HFF-Myc (cell line): Measurements from ENCODE around the gene PLCB1.
"Not testable (repeated sequence)": the region's sequence is repeated elsewhere in the genome, so short reads cannot be mapped to it uniquely, and the experiment has no call there.

ENCODE experiments used
- DNase-seq: peaks from one replicate; pipeline ENCODE4 v3.0.0-alpha.2; 2011; ENCODE audit warnings: low read depth; ENCODE audit errors: extremely low read depth
- H3K4me3 ChIP-seq: replicated peaks from 2 replicates; pipeline ENCODE4 v1.5.1; 2011; ENCODE audit warnings: low read depth, mild to moderate bottlenecking, control low read depth, low read length
- TF ChIP-seq, protein P1 (sequence below): IDR thresholded peaks from 2 replicates; pipeline ENCODE4 v1.5.1; 2012; ENCODE audit warnings: mild to moderate bottlenecking, low read depth, low read length, control low read depth; ENCODE audit errors: missing control alignments

The PLCB1 gene

DNA sequence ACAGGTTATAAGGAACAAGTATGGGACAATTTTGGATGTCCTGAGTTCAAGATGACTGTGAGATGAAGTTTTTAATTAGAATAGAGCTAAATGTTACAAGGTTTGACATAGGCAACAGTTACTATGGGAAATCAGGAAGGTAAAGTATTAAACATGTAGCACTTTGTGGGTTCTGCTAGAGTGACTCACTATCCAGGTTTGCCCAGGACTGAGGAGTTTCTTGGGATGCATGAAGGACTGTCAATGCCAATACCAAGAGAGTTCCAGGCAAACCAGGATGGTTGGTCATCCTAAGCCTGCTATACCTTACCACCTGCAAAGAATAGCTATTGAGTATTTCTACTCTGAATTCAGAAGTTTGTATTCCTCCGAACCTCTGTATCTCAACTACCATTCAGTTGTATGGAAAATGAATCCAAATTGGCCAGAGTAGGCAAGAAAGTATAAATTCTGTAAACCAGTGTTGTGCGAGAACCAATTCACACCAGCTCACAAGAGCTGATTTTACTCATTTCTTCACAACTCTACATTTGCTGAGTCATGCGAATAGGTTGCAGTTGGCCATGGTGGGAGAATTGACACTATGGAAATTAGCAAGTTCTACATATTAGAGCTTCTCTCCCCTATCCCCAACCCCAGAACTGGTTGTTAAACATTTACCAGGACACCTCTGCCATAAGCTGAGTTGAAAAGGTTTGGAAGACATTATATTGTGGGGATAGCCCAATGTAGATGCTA is 449.5 kb downstream of the PLCB1 start:
- no peak overlapping the region for H3K4me3 ChIP-seq
- DNase-seq, result no peak
- TF ChIP-seq, protein P1, sequence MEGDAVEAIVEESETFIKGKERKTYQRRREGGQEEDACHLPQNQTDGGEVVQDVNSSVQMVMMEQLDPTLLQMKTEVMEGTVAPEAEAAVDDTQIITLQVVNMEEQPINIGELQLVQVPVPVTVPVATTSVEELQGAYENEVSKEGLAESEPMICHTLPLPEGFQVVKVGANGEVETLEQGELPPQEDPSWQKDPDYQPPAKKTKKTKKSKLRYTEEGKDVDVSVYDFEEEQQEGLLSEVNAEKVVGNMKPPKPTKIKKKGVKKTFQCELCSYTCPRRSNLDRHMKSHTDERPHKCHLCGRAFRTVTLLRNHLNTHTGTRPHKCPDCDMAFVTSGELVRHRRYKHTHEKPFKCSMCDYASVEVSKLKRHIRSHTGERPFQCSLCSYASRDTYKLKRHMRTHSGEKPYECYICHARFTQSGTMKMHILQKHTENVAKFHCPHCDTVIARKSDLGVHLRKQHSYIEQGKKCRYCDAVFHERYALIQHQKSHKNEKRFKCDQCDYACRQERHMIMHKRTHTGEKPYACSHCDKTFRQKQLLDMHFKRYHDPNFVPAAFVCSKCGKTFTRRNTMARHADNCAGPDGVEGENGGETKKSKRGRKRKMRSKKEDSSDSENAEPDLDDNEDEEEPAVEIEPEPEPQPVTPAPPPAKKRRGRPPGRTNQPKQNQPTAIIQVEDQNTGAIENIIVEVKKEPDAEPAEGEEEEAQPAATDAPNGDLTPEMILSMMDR, result no peak

DNA sequence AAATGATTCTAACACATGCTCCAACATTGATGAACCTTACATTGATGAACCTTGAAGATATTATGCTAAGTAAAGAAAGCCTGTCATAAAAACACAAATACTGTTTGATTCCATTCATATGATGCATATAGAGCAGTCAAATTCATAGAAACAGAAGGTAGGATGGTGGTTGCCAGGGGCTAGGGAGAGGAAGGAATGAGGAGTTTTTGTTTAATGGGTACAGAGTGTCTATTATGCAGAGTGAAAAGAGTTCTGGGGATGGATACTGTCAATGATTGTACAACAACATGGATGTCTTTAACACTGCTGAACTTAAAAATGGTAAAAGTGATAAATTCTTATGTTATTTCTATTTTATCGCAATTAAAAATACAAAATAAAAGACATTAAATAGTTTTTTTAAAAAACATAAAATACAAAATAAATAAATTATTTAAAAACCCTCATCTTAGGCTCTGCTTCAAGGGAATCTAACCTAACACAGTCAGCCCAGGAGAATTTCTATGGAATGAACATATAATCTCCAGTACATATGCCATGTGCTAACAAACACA is 451.0 kb downstream of the PLCB1 start:
- DNase-seq, result no peak
- H3K4me3 ChIP-seq, result no peak overlapping the region
- TF ChIP-seq, protein P1, result no peak

DNA sequence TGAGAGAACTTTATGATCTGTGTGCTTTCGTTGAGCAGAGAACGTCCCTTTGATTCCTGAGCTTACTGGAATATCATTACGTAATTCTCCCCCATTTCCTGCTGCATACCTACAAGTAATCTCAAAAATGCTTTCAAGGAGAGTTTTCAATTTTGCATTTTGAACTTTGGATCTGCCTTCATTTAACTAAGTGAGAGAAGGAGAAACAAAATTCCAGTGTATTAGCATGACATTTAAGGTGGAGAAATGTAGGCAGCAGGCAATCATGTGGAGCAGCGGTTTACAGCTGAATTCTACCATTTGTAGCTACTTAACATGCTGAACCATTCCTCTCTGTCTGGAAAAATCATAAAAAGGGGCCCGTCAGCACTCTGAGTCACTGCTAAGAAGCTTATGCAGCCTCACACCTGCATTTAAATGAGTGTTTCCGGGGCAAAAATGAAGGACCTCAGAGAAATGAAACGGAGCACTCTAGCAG is 451.5 kb downstream of the PLCB1 start:
- TF ChIP-seq, protein P1, result no peak
- no peak overlapping the region for H3K4me3 ChIP-seq
- DNase-seq, result no peak

DNA sequence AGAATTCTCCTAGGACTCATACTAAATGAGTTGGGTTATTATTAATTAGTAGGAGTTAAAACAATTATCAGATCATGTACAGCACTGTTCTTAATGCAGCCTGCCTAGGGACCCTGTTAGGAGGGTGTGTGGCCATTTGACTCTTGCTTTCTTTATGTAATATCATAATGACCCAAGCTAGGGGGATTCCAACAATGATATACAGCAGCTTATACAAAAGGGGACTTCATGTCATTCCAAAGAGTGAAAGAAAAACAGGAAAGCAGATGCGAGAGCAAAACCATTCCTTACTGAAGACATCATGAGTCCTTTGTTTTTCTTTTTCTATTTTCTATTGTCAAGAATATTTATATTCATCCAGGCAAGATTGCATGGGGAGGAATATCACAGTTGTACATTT is 455.2 kb downstream of the PLCB1 start:
- no peak overlapping the region for H3K4me3 ChIP-seq
- TF ChIP-seq, protein P1, result no peak
- DNase-seq, result no peak

DNA sequence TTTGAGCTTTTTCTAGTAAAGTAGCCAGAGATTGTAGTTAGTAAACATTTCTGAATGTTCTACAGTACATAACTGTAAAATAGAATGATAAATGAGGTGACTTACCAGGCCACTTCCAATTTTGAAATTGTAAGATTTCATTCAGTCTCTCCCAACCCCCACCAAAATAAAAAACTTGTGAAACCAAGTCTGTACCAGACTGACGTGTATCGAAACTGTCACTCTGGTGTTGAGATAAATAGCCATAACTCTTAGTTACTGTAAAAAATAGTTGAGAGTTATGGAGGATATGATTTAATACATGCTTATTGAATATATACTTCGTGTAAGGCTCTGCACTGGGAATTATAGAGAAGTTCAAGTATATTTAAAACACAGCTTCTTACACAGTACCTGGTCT is 455.7 kb downstream of the PLCB1 start:
- DNase-seq, result no peak
- TF ChIP-seq, protein P1, result no peak
- H3K4me3 ChIP-seq, result no peak overlapping the region

DNA sequence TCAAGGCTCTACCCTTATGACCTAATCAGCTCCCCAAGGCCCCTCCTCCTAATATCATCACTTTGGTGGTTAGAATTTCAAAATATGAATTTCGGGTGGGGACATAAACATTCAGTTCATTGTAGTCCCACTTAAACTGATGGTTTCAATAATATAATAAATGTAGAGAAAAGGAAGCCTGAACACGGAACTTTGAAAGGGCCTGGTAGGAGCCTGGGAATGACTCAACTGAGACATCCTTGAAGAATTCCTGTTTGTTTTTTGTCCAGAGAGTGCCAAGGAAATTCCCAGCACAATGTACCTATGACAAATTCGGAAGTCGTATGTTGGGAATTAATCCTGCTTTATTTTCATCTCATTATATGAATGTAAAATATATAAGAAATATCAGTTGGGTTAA is 457.9 kb downstream of the PLCB1 start:
- TF ChIP-seq, protein P1, result no peak
- no peak overlapping the region for H3K4me3 ChIP-seq
- DNase-seq, result no peak

DNA sequence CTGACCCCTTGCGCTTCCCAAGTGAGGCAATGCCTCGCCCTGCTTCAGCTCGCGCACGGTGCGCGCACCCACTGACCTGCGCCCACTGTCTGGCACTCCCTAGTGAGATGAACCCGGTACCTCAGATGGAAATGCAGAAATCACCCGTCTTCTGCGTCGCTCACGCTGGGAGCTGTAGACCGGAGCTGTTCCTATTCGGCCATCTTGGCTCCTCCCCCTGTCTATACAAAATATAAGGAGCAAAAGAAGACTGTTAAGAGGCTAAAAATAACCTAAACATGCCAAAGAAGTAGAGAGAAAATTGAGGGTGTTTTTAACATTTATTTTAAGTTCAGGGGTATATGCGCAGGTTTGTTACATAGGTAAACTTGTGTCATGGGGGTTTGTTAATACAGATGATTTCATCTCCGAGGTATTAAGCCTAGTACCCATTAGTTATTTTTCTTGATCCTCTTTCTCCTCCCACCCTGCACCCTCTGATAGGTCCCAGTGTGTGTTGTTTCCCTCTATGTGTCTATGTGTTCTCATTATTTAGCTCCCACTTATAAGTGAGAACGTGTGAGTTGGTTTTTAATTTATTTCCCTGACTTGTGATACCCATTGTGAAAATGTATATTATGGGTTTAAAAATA is 469.0 kb downstream of the PLCB1 start:
- not testable (repeated sequence) for DNase-seq, H3K4me3 ChIP-seq
